ENCODE results near the gene NAA50.

NAA50 gene

DNA sequence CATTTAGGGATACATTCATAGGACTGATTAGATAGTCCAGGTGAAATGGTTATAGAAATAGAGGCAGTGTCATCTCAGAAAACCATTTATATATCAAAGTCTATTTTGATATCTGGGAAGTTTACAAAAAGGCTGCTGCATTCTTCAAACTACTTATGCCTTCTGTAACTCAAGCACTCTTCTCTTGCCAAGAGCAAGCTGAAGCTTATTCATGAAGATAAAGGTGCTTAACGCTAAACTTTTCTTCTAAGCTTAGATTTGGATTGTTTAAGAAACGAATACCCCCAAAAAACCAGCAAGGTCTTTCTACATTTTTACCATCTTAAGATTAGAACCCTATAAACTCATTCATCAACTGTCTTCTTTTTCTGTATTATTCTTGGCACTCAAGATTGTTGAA, 26.3 kb downstream of the NAA50 start:
- Mint-ChIP-seq H3K27ac (no peak overlapping the region), H3K27me3 (no peaks in the 10 kb centered on the region), H3K36me3 (ENCODE audit: low read depth) (peaks cover 95% of the 10 kb centered on the region), H3K4me3 (no peak overlapping the region), H3K9me3 (no peaks in the 10 kb centered on the region), H3K4me1 (ENCODE audit: low read depth) (peaks cover 26% of the 10 kb centered on the region)
- DNase-seq: no peak

DNA sequence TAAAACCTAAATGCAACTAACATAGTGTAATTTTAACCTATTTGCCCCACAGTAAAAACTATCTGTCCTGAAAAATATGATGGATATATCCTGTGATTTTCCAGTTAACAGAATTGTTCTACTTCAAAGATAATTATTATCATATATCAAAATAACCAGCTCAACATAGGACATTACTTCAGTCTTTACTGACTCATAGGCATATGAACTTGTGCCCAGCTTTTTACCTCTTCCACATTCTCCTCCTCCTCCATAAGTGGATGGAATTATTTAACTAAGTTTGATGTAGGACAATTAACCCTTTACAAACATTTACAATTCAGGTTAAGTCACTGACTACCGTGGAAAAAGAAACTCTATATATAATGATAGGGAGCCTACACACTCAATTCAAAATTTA, 26.8 kb downstream of the NAA50 start:
- no peaks in the 10 kb centered on the region for H3K27me3 Mint-ChIP-seq
- H3K4me3 Mint-ChIP-seq: no peak overlapping the region
- no peak overlapping the region for H3K27ac Mint-ChIP-seq
- no peak for DNase-seq
- peaks cover 90% of the 10 kb centered on the region for H3K36me3 Mint-ChIP-seq (ENCODE audit: low read depth)
- H3K9me3 Mint-ChIP-seq: no peaks in the 10 kb centered on the region
- peaks cover 24% of the 10 kb centered on the region for H3K4me1 Mint-ChIP-seq (ENCODE audit: low read depth)

DNA sequence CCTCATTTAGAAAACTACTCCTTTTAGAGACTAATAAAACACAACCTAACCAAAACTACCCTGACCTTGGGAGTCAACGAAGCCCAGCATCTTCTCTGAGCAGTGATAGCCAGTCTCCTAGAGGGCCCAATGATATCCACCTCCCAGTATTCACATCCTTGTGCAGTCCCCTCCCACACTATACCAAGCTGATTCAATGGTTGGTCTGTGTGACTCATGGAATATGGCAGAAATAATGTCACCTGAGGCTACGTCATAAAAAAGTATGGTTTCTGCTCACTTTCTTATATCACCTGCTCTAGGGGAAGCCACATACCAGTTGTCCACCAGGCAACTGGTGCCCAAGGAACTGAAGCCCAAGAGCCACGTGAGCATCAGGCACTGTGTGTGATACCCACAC, 28.2 kb downstream of the NAA50 start:
- no peak overlapping the region for H3K4me3 Mint-ChIP-seq
- H3K9me3 Mint-ChIP-seq: no peaks in the 10 kb centered on the region
- peak overlapping the region; percentile 89 for H3K27ac Mint-ChIP-seq
- H3K4me1 Mint-ChIP-seq (ENCODE audit: low read depth): peaks cover 24% of the 10 kb centered on the region
- H3K36me3 Mint-ChIP-seq (ENCODE audit: low read depth): peaks cover 75% of the 10 kb centered on the region
- H3K27me3 Mint-ChIP-seq: no peaks in the 10 kb centered on the region
- DNase-seq: no peak

DNA sequence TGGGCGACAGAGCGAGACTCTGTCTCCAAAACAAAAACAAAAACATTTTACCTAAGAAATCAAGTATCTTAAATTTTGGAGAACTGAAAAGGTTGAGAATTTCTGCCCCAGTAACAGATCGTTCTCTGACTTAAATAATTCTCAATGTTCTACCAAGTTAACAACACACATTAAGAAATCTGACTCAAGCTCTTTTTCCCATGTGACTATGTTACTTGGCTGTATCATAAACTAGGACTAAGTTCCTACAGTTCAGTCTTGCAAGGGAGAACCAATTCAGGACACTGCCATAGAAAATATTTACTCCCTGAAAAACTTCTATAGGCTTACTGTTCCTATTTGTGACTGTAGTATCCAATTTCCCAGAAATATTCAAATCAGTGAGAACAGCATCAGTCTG, 28.7 kb downstream of the NAA50 start:
- no peak overlapping the region for H3K4me3 Mint-ChIP-seq
- no peak for DNase-seq
- no peaks in the 10 kb centered on the region for H3K27me3 Mint-ChIP-seq
- peaks cover 26% of the 10 kb centered on the region for H3K4me1 Mint-ChIP-seq (ENCODE audit: low read depth)
- H3K36me3 Mint-ChIP-seq (ENCODE audit: low read depth): peaks cover 70% of the 10 kb centered on the region
- no peaks in the 10 kb centered on the region for H3K9me3 Mint-ChIP-seq
- peak overlapping the region; percentile 33 for H3K27ac Mint-ChIP-seq

DNA sequence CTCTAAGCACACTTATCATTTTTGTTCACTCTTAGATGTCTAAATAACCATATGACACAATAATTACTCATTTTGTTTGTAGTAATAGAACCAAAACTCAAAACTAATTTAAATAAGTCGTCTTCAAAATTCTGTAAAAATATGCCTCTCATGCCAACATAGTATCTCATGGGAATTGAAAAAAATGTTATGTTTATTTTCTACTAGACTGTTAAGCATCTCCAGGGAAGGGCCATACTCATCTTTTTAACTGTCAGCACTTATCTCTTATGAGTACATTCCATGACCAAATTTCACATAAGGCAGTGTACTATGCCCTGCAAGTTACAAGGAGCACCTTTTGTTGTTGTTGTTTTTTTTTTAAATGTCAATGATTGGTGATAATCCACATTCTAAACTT, 31.3 kb downstream of the NAA50 start:
- H3K36me3 Mint-ChIP-seq (ENCODE audit: low read depth): peaks cover 44% of the 10 kb centered on the region

DNA sequence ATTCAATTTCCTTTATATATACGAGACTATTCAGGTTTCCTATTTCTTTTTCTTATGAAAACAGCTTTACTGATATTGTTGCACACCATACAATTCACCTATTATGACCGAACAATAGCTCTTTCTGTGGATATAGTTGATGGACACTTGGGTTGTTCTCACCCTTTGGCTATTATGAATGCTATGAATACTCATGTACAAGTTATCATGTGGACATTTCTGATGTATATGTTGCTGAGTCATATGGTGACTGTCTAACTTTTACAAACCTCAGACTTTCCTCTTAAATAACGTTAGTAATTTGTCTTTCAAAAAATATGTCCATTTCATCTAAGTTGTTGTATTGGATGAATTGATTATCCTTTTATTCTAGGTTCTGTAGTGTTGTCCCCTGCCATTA, 33.9 kb downstream of the NAA50 start:
- no peaks in the 10 kb centered on the region for H3K9me3 Mint-ChIP-seq

More for the DNA sequence above, 31.3 kb downstream of the NAA50 start:
- no peak for DNase-seq
- Mint-ChIP-seq H3K27me3 (peaks cover 3% of the 10 kb centered on the region), H3K27ac (no peak overlapping the region), H3K4me1 (ENCODE audit: low read depth) (peaks cover 26% of the 10 kb centered on the region), H3K4me3 (no peak overlapping the region), H3K9me3 (no peaks in the 10 kb centered on the region)

DNA sequence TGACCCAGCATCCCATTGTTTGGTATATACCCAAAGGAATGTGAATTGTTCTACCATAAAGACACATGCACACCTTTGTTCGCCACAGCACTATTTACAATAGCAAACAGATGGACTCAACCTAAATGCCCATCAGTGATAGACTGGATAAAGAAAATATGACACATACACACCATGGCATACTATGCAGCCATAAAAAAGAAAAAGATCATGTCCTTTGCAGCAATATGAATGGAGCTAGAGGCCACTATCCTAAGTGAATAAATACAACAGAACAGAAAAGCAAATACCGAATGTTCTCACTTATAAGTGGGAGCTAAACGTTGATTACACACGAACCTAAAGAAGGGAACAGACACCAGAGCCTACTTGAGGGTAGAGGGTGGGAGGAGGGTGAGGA, 38.2 kb downstream of the NAA50 start:
- Mint-ChIP-seq H3K4me1 (ENCODE audit: low read depth) (peaks cover 4% of the 10 kb centered on the region), H3K4me3 (no peak overlapping the region), H3K27ac (no peak overlapping the region), H3K27me3 (peaks cover 10% of the 10 kb centered on the region), H3K9me3 (no peaks in the 10 kb centered on the region), H3K36me3 (ENCODE audit: low read depth) (no peaks in the 10 kb centered on the region)
- DNase-seq: no peak

More for the DNA sequence above, 33.9 kb downstream of the NAA50 start:
- Mint-ChIP-seq H3K4me3 (no peak overlapping the region), H3K36me3 (ENCODE audit: low read depth) (peaks cover 20% of the 10 kb centered on the region), H3K27ac (no peak overlapping the region), H3K27me3 (peaks cover 9% of the 10 kb centered on the region), H3K4me1 (ENCODE audit: low read depth) (peaks cover 6% of the 10 kb centered on the region)
- DNase-seq: no peak

DNA sequence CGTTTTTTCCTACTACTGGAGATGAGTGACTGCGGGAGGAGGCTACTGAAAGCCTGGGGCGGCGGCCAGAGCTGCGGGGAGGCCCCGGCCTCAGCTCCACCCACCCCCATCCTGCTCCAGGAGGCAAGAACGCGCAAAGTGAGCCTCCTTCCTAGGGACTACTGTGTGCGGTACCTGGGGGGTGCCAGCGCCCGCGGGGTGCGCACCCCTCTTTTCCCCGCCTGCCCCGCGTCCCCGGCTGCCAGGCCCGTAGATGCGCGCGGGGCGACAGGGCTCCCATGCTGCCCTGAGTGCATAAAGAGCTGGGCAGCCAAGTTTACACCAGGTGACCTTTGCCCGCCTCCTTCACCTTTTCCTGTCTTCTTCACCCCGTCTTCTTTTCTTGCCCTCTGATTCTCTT, 47.1 kb downstream of the NAA50 start:
- Mint-ChIP-seq H3K36me3 (ENCODE audit: low read depth) (peaks cover 4% of the 10 kb centered on the region), H3K4me3 (peak overlapping the region; percentile 56), H3K27me3 (no peaks in the 10 kb centered on the region), H3K27ac (peak overlapping the region; percentile 72), H3K4me1 (ENCODE audit: low read depth) (peaks cover 19% of the 10 kb centered on the region), H3K9me3 (no peaks in the 10 kb centered on the region)
- no peak for DNase-seq

DNA sequence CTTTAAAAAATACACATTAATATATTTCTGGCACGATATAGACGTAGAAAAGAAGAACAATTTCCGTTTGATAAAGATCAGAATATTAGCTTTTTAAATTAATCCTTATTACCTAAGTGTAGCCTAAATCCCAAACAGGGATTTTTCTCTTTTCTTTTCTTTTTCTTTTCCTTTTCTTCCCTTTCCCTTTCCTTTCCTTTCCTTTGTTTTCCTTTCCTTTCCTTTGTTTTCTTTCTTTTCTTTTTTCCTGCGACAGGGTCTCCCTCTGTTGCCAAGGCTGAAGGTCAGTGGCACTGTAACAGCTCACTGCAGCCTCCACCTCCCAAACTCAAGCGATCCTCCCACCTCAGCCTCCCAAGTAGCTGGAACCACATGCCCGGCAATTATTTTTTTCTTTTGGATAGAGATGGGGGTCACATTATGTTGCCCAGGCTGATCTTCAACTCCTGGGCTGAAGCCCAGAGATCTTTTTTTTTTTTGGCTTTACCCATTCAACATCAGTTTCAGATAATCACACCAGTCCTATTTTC, 47.8 kb downstream of the NAA50 start:
- Mint-ChIP-seq H3K4me1 (ENCODE audit: low read depth) (peaks cover 26% of the 10 kb centered on the region), H3K27me3 (no peaks in the 10 kb centered on the region), H3K36me3 (ENCODE audit: low read depth) (peaks cover 7% of the 10 kb centered on the region), H3K9me3 (no peaks in the 10 kb centered on the region), H3K27ac (no peak overlapping the region), H3K4me3 (no peak overlapping the region)
- DNase-seq: no peak

DNA sequence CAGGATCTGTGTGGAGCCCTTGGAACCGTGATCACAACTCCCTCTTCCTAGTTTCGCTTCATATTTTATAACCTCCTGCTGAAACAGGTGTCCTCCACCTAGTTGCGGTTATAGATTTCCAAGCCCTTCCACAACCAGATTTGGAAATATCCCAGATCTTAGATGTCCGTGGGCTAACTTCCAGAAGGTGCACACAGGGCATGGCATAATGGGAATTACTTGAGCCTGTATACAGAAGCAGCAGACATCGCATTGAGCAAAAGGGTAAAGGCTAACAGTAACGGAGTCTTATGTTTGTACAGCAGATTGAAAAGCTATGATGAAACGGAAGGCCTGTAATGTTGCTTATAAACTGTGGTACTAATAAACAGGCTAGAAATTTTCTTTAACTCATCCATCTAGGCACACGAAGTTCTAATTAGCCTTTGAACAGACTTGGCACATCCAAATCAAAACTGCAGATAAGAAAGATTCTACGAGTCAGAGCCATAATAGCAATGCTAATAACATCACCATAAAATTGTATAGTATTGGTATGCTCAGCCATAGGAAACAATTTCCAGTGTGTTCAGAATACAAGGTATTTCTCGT, 48.5 kb downstream of the NAA50 start:
- DNase-seq: no peak
- Mint-ChIP-seq H3K36me3 (ENCODE audit: low read depth) (peaks cover 9% of the 10 kb centered on the region), H3K27ac (no peak overlapping the region), H3K4me3 (no peak overlapping the region), H3K27me3 (no peaks in the 10 kb centered on the region), H3K4me1 (ENCODE audit: low read depth) (peaks cover 28% of the 10 kb centered on the region), H3K9me3 (no peaks in the 10 kb centered on the region)

DNA sequence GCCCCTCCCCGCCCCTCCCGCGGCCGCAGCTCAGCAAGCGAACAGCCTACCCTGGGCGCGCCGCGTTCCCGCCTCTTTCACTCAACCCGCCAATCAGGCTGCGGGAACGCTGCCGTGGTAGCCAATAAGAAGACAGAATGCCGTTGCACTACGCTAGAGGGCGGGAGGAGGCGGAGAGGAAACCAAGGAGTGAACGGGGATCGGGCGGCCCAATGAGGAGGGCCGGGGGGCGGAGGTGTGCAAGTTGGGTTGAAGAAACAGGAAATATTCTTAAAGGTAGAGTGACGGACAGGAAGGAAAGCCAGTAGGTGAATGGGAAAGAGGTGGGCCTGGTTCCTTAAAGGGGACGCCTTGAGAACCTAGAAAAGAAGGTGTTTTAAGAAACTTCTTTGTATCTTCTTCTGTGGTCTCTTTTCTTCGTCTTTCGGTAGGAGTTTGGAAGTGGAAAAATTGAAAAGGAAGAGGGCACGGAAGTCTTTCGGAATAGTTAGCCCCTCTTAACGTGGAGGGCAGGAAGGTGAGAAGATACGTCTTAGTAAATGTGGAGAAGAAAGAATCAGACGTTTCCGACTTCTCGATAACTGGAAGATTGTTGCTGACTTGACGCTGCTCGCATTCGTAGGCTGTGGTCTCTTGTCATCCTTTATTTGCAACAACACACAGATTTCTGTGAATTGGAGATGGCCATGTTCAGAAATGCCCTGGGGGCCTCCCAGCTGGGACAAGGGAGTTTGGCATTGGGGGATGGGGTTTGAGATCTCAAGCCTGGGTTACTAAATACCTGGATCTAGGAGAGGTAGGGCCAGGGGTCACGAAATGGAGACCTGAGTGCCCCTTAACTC, 49.2 kb downstream of the NAA50 start:
- DNase-seq: peak; percentile 98
- no peak overlapping the region for H3K27ac Mint-ChIP-seq
- no peaks in the 10 kb centered on the region for H3K27me3 Mint-ChIP-seq
- H3K4me1 Mint-ChIP-seq (ENCODE audit: low read depth): peaks cover 28% of the 10 kb centered on the region
- H3K36me3 Mint-ChIP-seq (ENCODE audit: low read depth): peaks cover 9% of the 10 kb centered on the region
- H3K9me3 Mint-ChIP-seq: no peaks in the 10 kb centered on the region
- H3K4me3 Mint-ChIP-seq: no peak overlapping the region

DNA sequence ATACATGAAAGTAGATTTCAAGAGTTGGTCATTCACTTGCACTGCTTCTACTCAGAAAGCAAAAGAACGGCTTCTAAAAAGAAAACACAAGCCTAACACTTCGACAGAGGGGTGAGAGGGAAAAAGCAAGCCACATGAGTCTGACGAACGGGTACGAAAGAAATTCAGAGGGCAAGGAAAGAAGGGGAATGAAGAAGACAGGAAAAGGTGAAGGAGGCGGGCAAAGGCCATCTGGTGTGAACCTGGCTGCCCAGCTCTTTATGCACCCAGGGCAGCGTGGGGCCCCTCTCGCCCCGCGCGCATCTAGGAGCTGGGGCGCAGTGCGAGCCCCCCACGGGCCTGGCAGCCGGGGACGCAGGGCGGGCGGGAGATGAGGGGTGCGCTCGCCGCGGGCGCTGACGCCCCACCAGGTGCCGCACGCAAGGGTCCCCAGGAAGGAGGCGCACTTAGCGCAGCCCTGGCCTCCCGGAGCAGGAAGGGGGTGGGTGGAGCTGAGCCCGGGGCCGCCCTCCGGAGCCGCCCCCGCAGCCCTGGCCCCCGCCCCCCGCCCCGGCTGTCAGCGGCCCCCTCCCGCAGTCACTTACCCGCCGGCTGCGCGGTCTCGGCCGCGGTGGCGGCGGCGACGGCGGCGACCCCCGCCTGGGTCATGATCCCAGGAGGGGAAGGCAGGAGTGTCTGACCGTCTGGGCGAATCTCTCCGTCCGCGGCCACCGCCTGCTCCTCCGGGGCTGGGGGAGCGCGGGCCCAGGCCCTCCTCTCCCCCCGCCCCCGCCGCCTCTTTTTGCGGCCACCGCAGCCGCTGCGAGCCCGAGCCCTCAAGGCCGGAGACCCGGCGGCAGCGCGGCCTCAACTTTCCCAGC, 50.0 kb downstream of the NAA50 start, which contains the start of gene USF3:
USF3 (minus strand) TSS at position 857 of the 860 bp plus-strand sequence. CDS start 21,764 bp downstream, outside the sequence.
- peak; percentile 88 for DNase-seq
- Mint-ChIP-seq H3K4me1 (ENCODE audit: low read depth) (peaks cover 28% of the 10 kb centered on the region), H3K27ac (peak within 1 kb of the TSS; percentile 97), H3K9me3 (no peaks in the 10 kb centered on the region), H3K4me3 (peak within 1 kb of the TSS; percentile 96), H3K27me3 (no peaks in the 10 kb centered on the region), H3K36me3 (ENCODE audit: low read depth) (peaks cover 9% of the 10 kb centered on the region)

DNA sequence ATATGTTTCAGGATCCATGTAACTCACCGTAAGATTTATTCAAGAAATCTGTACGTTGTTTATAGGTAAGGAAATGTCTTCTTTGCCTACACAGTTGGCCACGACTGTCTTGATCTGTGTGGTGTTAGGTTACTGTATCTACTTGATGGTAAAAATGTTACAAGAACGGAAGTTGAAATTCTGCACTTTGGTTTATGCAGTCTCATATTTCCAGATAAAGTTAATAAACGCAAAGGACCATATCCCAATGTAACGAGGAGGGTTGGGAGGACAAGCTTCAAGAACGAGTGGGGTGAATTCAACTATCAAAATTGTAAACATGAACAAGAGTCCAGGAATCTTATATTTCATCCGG, 50.6 kb downstream of the NAA50 start:
- H3K4me3 Mint-ChIP-seq: peak overlapping the region; percentile 96
- DNase-seq: no peak
- peaks cover 9% of the 10 kb centered on the region for H3K36me3 Mint-ChIP-seq (ENCODE audit: low read depth)
- H3K9me3 Mint-ChIP-seq: no peaks in the 10 kb centered on the region
- H3K27ac Mint-ChIP-seq: peak overlapping the region; percentile 97
- H3K4me1 Mint-ChIP-seq (ENCODE audit: low read depth): peaks cover 28% of the 10 kb centered on the region
- no peaks in the 10 kb centered on the region for H3K27me3 Mint-ChIP-seq

DNA sequence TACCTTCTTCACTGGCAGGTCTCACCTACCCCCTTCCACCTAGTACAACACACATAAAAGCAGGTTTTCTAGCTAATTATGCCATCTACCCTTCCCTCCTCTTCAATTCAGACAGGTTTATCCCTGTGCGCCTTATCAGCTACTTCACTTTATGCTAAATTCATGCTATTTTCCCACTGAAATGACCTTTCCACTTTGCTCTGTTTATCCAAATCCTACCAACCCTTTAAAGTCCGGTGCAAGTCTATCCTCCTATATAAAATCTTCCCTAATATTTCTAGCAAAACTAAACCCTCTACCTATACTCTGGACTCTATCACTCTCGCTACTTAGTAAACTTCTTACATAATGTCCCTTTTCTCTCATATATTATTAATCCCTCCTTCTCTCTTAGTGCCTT, 55.6 kb downstream of the NAA50 start:
- no peak overlapping the region for H3K27ac Mint-ChIP-seq
- no peaks in the 10 kb centered on the region for H3K27me3 Mint-ChIP-seq
- H3K4me1 Mint-ChIP-seq (ENCODE audit: low read depth): peaks cover 26% of the 10 kb centered on the region
- H3K36me3 Mint-ChIP-seq (ENCODE audit: low read depth): peaks cover 18% of the 10 kb centered on the region
- DNase-seq: no peak
- H3K4me3 Mint-ChIP-seq: no peak overlapping the region
- H3K9me3 Mint-ChIP-seq: peaks cover under 1% of the 10 kb centered on the region

Measured in activated T-cell treated with anti-CD3 and anti-CD28 coated beads, Interleukin-2, amount 50 U/mL, for 24 hours (primary cell).